Prostate gland (tissue), 2 donors: ENCODE data around the gene CYP1A2.

Experiments used
- POLR2A ChIP-seq: fragments of 450-650 bp; IDR thresholded peaks from one replicate; pipeline ENCODE4 v1.6.1; 2016; ENCODE audit warnings: antibody characterized with exemption, mild to moderate bottlenecking
- POLR2AphosphoS5 ChIP-seq: sonication (generic); formaldehyde crosslinking; IDR thresholded peaks from one replicate; pipeline ENCODE4 v1.6.1; 2017; ENCODE audit warnings: antibody characterized with exemption
- TF ChIP-seq, protein P1 (sequence below), 4 experiments: fragments of 200-600 bp in 2 of 4; fragments of 450-650 bp in 2 of 4; sonication (generic) in 2 of 4; IDR thresholded peaks; 1 replicate in 3 of 4; 2 replicates in 1 of 4; pipeline ENCODE4 v1.5.1; 2016 to 2019; ENCODE audit warnings: antibody characterized with exemption in 4 of 4, mild to moderate bottlenecking in 2 of 4, moderate library complexity in 2 of 4

- TF ChIP-seq, protein P1, sequence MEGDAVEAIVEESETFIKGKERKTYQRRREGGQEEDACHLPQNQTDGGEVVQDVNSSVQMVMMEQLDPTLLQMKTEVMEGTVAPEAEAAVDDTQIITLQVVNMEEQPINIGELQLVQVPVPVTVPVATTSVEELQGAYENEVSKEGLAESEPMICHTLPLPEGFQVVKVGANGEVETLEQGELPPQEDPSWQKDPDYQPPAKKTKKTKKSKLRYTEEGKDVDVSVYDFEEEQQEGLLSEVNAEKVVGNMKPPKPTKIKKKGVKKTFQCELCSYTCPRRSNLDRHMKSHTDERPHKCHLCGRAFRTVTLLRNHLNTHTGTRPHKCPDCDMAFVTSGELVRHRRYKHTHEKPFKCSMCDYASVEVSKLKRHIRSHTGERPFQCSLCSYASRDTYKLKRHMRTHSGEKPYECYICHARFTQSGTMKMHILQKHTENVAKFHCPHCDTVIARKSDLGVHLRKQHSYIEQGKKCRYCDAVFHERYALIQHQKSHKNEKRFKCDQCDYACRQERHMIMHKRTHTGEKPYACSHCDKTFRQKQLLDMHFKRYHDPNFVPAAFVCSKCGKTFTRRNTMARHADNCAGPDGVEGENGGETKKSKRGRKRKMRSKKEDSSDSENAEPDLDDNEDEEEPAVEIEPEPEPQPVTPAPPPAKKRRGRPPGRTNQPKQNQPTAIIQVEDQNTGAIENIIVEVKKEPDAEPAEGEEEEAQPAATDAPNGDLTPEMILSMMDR (IDR thresholded peaks at IDR 0.05) = no peak
- no peak for TF ChIP-seq POLR2A
- TF ChIP-seq POLR2AphosphoS5 = no peak
Observed at GRCh38 chr15:74716651-74717050, 32.0 kb upstream of the CYP1A2 start.
